ENCODE results near the gene NAGK.

DNA sequence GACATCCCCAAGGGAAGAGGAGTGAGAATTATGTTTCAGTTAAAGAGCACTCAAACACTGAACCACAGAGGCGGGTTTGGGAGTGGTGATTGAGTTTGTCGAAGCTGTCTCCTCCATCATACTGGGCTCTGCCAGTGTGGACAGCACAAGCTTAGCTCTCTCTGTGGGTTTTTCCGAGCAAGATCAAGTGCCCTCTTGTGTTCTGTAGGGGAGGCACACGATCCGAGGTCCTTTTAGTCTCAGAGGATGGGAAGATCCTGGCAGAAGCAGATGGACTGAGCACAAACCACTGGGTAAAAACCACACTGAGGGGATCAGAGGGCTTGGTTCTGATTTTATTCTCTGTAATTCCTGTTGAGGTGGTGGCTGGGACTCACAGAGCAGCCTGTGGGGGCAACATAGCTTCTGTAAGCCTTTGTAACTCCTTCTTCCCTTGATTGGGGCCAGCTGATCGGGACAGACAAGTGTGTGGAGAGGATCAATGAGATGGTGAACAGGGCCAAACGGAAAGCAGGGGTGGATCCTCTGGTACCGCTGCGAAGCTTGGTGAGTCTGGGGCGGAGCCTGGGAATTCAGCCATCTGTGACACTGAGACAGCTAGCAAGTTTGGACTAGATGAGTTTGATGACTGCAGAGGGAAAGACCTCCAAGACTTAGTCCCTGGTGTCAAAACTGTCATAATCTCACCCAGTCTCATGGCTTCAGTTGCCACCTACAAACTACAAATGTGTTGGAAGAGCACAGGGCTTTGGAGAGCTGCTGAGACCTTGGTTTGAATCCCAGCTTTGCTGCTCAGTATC lies 2.0 kb downstream of the NAGK start:
- TF ChIP-seq, protein P1, sequence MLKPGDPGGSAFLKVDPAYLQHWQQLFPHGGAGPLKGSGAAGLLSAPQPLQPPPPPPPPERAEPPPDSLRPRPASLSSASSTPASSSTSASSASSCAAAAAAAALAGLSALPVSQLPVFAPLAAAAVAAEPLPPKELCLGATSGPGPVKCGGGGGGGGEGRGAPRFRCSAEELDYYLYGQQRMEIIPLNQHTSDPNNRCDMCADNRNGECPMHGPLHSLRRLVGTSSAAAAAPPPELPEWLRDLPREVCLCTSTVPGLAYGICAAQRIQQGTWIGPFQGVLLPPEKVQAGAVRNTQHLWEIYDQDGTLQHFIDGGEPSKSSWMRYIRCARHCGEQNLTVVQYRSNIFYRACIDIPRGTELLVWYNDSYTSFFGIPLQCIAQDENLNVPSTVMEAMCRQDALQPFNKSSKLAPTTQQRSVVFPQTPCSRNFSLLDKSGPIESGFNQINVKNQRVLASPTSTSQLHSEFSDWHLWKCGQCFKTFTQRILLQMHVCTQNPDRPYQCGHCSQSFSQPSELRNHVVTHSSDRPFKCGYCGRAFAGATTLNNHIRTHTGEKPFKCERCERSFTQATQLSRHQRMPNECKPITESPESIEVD (tag by site-specific recombination; IDR thresholded peaks at IDR 0.05), result no peak
- TF ChIP-seq ZNF10 (tag by site-specific recombination; IDR thresholded peaks at IDR 0.05) (no peak), ZNF146 (tag by site-specific recombination; IDR thresholded peaks at IDR 0.05) (no peak), TCF7L2 (IDR thresholded peaks at IDR 0.05; ENCODE audit: borderline replicate concordance, low read depth, low read length) (no peak), SETDB1 (IDR thresholded peaks at IDR 0.05; ENCODE audit: insufficient read length, low read length) (no peak)
- TF ChIP-seq, protein P2, sequence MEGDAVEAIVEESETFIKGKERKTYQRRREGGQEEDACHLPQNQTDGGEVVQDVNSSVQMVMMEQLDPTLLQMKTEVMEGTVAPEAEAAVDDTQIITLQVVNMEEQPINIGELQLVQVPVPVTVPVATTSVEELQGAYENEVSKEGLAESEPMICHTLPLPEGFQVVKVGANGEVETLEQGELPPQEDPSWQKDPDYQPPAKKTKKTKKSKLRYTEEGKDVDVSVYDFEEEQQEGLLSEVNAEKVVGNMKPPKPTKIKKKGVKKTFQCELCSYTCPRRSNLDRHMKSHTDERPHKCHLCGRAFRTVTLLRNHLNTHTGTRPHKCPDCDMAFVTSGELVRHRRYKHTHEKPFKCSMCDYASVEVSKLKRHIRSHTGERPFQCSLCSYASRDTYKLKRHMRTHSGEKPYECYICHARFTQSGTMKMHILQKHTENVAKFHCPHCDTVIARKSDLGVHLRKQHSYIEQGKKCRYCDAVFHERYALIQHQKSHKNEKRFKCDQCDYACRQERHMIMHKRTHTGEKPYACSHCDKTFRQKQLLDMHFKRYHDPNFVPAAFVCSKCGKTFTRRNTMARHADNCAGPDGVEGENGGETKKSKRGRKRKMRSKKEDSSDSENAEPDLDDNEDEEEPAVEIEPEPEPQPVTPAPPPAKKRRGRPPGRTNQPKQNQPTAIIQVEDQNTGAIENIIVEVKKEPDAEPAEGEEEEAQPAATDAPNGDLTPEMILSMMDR (tag by site-specific recombination; IDR thresholded peaks at IDR 0.05), result peak; percentile 29; the same call in 1 of the 2 replicates
- TF ChIP-seq, protein P3, sequence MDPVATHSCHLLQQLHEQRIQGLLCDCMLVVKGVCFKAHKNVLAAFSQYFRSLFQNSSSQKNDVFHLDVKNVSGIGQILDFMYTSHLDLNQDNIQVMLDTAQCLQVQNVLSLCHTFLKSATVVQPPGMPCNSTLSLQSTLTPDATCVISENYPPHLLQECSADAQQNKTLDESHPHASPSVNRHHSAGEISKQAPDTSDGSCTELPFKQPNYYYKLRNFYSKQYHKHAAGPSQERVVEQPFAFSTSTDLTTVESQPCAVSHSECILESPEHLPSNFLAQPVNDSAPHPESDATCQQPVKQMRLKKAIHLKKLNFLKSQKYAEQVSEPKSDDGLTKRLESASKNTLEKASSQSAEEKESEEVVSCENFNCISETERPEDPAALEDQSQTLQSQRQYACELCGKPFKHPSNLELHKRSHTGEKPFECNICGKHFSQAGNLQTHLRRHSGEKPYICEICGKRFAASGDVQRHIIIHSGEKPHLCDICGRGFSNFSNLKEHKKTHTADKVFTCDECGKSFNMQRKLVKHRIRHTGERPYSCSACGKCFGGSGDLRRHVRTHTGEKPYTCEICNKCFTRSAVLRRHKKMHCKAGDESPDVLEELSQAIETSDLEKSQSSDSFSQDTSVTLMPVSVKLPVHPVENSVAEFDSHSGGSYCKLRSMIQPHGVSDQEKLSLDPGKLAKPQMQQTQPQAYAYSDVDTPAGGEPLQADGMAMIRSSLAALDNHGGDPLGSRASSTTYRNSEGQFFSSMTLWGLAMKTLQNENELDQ (tag by site-specific recombination; IDR thresholded peaks at IDR 0.05; ENCODE audit: low read depth), result no peak
